Islet precursor cell (in vitro differentiated cells): ENCODE results near the gene KRT4.

Experiments used
- DNase-seq: peaks from one replicate; pipeline ENCODE4 v3.0.0-alpha.2; 2018

Gene KRT4

GRCh38 chr12:52821826-52822660 lies 8.1 kb upstream of the KRT4 start:
- DNase-seq = no peak

GRCh38 chr12:52821071-52821730 lies 7.3 kb upstream of the KRT4 start:
- DNase-seq = no peak

- no peak for DNase-seq
Measured at GRCh38 chr12:52820521-52820920, 6.6 kb upstream of the KRT4 start.

- DNase-seq = no peak
Measured at GRCh38 chr12:52819731-52820510, 6.0 kb upstream of the KRT4 start.

- no peak for DNase-seq
Measured at GRCh38 chr12:52818887-52819420, 5.0 kb upstream of the KRT4 start.

- no peak for DNase-seq
Measured at GRCh38 chr12:52818388-52818787, 4.5 kb upstream of the KRT4 start.

GRCh38 chr12:52817699-52818238 lies 3.9 kb upstream of the KRT4 start:
- no peak for DNase-seq

GRCh38 chr12:52817003-52817698 lies 3.2 kb upstream of the KRT4 start:
- no peak for DNase-seq

- DNase-seq = no peak
Measured at GRCh38 chr12:52815676-52816588, 2.0 kb upstream of the KRT4 start.

GRCh38 chr12:52815161-52815560 lies 1.2 kb upstream of the KRT4 start:
- DNase-seq = no peak

- DNase-seq = no peak
Measured at GRCh38 chr12:52814710-52815155, 817 bp upstream of the KRT4 start.

- no peak for DNase-seq
Measured at GRCh38 chr12:52813203-52813819, 605 bp downstream of the KRT4 start.

GRCh38 chr12:52812749-52813148 lies 1.2 kb downstream of the KRT4 start:
- DNase-seq = no peak

- no peak for DNase-seq
Measured at GRCh38 chr12:52812073-52812400, 1.9 kb downstream of the KRT4 start.

- DNase-seq = no peak
Measured at GRCh38 chr12:52811191-52812072, 2.5 kb downstream of the KRT4 start.

GRCh38 chr12:52810554-52810953 lies 3.4 kb downstream of the KRT4 start:
- DNase-seq = no peak

- DNase-seq = no peak
Measured at GRCh38 chr12:52809166-52809565, 4.8 kb downstream of the KRT4 start.

GRCh38 chr12:52808573-52809160 lies 5.2 kb downstream of the KRT4 start:
- no peak for DNase-seq
